ENCODE data around the gene APLF.
"Not testable (repeated sequence)": the region's sequence is repeated elsewhere in the genome, so short reads cannot be mapped to it uniquely, and the experiment has no call there.

APLF gene

DNA sequence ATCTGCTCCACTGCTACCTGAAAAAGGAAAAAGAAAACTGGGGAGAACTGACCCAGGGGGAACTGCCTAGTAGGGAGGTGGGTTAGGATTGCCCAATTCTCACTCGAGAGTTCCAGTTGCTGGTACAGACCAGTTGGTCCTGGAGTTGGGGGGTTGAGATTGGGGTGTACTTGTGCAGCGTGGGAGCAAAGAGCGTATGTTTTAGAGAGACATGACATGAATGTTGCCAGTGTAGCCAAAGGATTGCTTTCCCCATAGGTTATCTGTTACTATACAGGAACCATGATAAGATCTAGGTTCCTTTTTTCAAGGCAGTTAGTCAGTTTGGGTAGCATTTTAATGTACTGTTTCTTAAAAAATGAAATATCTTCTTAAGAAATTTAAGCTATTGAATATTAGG lies 68.6 kb downstream of the APLF start:
- no peak for DNase-seq

DNA sequence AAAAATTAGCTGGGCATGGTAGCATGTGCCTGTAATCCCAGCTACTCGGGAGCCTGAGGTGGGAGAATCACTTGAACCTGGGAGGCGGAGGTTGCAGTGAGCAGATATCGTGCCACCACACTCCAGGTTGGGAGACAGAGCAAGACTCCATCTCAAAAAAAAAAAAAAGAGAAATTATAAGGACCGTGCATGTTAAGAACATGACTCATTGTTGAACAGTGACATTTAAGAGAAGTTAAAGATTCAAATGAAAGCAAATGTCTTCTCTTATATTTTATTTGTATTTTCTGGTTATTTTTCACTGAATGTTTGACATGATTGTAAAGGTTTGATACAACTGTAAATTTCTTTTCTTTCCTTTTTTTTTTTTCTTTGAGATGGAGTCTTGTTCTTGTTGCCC lies 69.6 kb downstream of the APLF start:
- DNase-seq, result no peak

DNA sequence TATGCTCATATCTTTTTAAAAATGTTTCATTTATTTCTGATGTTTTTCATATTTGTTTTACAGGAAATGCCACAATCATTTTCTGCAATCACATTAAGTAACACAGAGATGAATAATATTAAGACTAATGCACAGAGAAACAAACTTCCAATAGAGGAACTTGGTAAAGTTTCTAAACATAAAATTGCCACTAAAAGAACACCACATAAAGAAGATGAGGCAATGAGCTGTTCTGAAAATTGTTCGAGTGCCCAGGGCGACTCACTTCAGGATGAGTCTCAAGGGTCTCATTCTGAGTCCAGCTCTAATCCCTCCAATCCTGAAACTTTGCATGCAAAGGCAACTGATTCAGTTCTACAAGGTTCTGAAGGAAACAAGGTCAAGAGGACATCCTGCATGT lies 70.4 kb downstream of the APLF start:
- DNase-seq, result no peak

- no peak for DNase-seq
Measured at GRCh38 chr2:68544811-68545210, 77.4 kb downstream of the APLF start.

- no peak for DNase-seq
Measured at GRCh38 chr2:68548396-68548795, 81.0 kb downstream of the APLF start.

DNA sequence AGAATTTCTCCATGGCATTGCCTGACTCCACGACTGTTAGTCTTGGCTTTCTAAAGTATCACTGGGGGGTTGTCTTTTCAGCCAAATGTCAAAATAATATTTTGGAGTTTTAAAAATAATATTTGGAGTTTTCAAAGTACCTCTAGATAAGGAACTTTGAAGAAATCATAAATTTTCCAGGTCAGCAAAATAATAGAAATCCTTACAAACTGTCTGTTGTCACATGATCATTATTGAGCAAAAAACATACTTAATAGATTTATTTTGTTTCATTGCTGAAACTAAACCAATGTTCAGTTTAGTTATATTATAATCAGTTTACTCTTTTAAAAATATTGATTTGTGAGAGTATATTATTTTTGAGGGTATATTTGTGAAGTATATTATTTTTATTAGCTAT lies 85.7 kb downstream of the APLF start:
- no peak for DNase-seq

GRCh38 chr2:68555425-68556206 lies 88.2 kb downstream of the APLF start:
- not testable (repeated sequence) for DNase-seq

DNA sequence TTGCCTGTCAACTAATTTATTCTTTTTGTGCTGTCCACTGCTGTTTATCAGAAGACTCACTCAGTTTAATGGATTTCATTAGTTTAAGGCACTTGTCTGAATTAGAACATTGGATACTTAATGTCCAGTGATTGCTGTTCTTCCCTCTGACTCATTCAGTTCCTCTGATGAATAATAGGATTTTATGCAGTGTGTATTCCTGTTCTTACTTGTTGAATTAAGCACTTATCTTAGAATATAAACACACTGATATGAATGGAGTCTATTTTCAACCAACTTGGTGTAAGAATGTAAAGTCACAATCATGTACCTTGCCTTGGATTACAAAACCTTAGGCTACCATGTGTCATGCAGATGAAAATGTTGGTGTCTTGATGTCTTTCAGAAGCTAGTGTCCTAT lies 89.0 kb downstream of the APLF start:
- DNase-seq, result no peak

DNA sequence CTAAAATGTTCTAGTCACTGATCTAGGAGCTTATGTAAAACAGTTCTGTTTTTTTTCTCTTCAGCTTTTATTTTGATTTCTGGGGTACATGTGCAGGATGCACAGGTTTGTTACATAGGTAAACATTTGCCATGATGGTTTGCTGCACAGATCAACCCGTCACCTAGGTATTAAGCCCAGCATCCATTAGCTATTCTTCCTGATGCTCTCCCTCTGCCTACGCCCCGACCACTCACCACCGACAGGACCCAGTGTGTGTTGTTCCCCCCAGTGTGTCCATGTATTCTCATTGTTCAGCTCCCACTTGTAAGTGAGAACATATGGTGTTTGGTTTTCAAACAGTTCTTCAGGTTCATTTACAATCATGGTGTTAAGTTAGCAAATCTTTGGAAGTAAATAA lies 91.2 kb downstream of the APLF start:
- no peak for DNase-seq

GRCh38 chr2:68559692-68560091 lies 92.3 kb downstream of the APLF start:
- DNase-seq, result no peak

- no peak for DNase-seq
Measured at GRCh38 chr2:68560545-68560944, 93.2 kb downstream of the APLF start.

- no peak for DNase-seq
Measured at GRCh38 chr2:68561372-68561771, 94.0 kb downstream of the APLF start.

- no peak for DNase-seq
Measured at GRCh38 chr2:68562934-68563333, 95.5 kb downstream of the APLF start.

DNA sequence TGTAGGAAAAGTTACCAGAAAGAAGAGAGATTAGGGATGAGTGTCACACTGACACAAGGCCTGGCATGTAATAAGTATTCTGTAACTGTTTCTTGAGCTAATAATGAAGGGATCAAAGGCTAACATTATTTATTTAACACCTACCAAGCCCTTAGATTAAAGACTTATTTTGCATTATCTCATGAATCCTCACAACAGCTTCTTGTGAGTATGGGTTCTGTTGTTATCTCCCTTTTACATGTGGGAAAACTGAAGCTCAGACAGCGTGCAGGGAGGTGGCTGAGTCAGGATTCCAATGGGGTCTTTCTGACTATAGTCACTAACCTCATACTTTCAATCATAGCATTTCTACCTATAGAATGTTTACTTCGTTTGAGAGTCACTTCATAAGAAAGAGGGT lies 97.0 kb downstream of the APLF start:
- DNase-seq, result no peak

- no peak for DNase-seq
Measured at GRCh38 chr2:68565273-68565672, 97.9 kb downstream of the APLF start.

DNA sequence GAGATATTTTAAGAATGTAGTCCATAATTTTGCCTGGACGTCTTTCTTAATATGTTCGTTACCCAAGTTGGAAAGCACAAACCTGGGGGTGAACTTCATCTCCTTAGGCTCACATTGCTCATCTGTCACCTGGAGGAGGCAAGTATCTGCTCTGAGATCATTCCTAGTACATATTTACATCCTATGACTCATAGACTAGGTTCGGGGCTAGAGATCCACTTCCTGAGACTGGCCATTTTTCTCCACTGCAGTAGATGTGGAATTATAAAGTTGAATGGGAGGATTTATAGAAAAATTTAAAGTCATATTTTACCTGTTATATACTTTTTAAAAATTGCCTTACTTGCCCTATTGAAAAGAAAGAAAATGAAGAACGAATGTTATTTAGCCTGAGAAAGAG lies 98.5 kb downstream of the APLF start:
- no peak for DNase-seq

DNA sequence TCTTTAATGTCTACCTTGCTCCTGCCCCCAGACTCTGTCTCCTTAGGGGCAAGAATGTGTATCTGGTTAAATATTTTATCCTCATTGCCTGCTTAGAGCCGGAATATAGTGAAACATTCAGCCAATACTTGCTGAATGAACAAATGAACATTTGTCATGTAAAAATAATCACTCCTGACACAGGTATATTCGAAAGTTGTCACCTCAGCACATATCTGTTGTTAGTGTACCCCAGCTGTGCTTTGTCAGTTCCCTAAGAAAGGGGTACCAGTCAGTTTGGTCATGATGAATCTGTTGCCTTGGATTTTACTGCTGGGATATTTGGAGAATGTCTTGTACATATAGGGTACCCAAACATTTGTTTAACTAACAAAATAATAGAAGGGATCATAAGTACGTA lies 99.0 kb downstream of the APLF start:
- DNase-seq, result no peak

DNA sequence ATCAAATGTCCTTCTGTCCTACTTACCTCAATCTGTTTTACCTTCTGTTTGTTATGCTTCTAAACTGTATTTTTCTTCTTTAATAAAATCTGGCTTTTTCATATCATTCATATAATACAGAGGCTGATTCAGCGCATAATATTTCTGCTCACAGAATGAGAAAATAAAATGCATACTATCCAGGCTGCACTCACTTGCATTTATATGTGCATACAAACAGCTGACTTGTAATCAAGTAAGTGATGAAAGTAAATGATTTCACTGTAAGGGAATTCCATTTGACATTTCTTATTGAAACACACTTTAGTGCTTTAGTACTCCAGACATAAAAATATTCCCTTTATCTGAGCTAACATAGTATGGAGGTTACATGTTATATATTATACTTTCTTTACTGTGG lies 100.7 kb downstream of the APLF start:
- no peak for DNase-seq

DNA sequence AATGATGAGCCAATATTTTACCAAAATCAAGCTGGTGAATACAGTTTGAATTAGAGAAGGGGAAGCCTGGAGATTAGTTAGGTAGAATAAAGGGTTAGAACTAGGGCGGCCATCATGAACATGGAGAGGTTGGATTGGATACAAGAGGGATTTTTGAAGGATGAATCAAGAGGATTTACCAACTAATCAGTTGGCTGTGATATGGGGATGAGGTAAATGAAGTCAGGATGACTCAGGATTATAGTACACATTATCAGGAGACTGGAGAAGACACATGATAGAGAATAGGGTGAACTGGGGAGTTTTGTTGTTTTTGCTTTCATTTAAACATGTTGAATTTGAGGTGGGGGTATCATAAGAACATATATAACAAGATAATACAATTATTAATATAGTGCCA lies 102.2 kb downstream of the APLF start:
- DNase-seq, result no peak

DNA sequence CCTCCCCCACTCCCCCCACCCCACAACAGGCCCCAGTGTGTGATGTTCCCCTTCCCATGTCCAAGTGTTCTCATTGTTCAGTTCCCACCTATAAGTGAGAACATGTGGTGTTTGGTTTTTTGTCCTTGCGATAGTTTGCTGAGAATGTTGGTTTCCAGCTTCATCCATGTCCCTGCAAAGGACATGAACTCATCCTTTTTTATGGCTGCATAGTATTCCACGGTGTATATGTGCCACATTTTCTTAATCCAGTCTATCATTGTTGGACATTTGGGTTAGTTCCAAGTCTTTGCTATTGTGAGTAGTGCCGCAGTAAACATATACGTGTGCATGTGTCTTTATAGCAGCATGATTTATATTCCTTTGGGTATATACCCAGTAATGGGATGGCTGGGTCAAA lies 103.0 kb downstream of the APLF start:
- DNase-seq, result not testable (repeated sequence)

GRCh38 chr2:68574202-68574791 lies 106.9 kb downstream of the APLF start:
- no peak for DNase-seq

- DNase-seq, result no peak
Measured at GRCh38 chr2:68577183-68577582, 109.8 kb downstream of the APLF start.

DNA sequence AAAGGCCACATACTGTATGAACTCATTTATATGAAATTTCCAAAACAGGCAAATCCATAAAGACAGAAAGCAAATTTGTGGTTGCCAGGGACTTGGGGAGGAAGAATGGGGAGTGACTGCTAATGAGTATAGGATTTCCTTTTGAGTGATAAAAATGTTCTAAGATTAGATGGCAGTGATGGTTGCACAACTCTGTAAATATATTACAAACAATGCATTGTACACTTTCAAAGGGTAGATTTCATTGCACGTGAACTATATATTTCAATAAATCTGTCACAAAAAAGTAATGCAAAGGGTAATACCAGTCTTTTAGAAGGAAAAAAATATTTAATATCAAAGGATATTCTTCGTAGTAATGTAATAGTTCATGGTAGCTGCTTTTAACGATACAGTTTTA lies 112.3 kb downstream of the APLF start:
- DNase-seq, result no peak

GRCh38 chr2:68588589-68588988 lies 121.2 kb downstream of the APLF start:
- no peak for DNase-seq

GRCh38 chr2:68589963-68590362 lies 122.6 kb downstream of the APLF start:
- DNase-seq, result no peak
